Tibial nerve (tissue), 4 donors: Measurements from ENCODE around the gene HNRNPA3.

Source experiments
- EP300 ChIP-seq, 2 donors: sonication (generic); formaldehyde crosslinking; IDR thresholded peaks; one replicate each; pipeline ENCODE4 v1.6.1; 2017; ENCODE audit warnings: antibody characterized with exemption in 2 of 2, mild to moderate bottlenecking in 1 of 2
- POLR2A ChIP-seq, 2 donors: fragments of 450-650 bp; IDR thresholded peaks; one replicate each; pipeline ENCODE4 v1.6.1; 2017; ENCODE audit warnings: antibody characterized with exemption in 2 of 2, mild to moderate bottlenecking in 2 of 2, moderate library complexity in 2 of 2
- TF ChIP-seq, protein P1 (sequence below), 5 experiments: fragments of 200-600 bp in 3 of 5; fragments of 450-650 bp in 2 of 5; sonication (generic) in 3 of 5; IDR thresholded peaks; one replicate each; pipeline ENCODE4 v1.5.1; 2016 to 2019; ENCODE audit warnings: antibody characterized with exemption in 5 of 5, mild to moderate bottlenecking in 3 of 5, moderate library complexity in 2 of 5

DNA sequence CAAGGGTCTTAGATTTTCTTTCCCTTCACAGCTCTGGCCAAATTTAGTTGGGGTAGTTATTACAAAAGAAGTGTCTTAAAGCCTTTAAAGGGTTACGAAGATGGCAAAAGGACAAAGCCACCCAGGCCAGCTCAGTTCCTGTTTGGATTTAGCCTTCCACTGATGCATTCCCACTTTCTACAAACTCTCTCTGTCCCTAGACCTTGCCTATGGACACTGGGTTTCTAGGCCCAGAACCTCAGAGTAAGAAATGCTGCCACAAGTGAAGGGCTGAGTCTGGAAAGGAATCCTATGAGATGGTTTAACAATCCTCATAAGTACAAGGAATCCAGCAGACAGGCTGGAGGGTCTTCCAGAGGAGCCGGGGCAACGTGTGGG is 38.6 kb downstream of the HNRNPA3 start:
- no peak for TF ChIP-seq POLR2A (IDR thresholded peaks at IDR 0.05)
- TF ChIP-seq, protein P1, sequence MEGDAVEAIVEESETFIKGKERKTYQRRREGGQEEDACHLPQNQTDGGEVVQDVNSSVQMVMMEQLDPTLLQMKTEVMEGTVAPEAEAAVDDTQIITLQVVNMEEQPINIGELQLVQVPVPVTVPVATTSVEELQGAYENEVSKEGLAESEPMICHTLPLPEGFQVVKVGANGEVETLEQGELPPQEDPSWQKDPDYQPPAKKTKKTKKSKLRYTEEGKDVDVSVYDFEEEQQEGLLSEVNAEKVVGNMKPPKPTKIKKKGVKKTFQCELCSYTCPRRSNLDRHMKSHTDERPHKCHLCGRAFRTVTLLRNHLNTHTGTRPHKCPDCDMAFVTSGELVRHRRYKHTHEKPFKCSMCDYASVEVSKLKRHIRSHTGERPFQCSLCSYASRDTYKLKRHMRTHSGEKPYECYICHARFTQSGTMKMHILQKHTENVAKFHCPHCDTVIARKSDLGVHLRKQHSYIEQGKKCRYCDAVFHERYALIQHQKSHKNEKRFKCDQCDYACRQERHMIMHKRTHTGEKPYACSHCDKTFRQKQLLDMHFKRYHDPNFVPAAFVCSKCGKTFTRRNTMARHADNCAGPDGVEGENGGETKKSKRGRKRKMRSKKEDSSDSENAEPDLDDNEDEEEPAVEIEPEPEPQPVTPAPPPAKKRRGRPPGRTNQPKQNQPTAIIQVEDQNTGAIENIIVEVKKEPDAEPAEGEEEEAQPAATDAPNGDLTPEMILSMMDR (IDR thresholded peaks at IDR 0.05) = no peak
- TF ChIP-seq EP300 (IDR thresholded peaks at IDR 0.05) = no peak
